ENCODE results near the gene OR51A2.

DNA sequence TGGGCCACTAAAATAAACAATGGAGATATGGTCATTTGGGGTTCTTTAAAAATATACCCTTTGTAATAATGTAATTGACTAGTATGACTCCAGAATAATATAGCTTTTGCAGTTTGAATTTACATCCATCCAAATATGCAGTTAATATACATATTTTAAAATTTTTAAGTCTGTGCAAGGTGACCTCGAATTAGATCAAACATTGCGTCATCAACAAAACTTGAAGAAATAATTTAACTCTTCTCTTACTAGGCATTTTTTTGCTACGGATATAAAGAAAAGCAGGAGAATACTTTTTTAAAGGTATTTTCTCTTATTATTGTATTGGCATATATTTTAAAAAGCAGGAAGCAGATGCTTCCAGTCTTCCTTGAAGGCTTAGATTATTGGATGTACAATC lies 18.8 kb downstream of the OR51A2 start:
- TF ChIP-seq POLR2A (IDR thresholded peaks at IDR 0.05) (no peak), POLR2AphosphoS5 (IDR thresholded peaks at IDR 0.05) (no peak), EP300 (IDR thresholded peaks at IDR 0.05; ENCODE audit: low read depth) (no peak)
- TF ChIP-seq, protein P1, sequence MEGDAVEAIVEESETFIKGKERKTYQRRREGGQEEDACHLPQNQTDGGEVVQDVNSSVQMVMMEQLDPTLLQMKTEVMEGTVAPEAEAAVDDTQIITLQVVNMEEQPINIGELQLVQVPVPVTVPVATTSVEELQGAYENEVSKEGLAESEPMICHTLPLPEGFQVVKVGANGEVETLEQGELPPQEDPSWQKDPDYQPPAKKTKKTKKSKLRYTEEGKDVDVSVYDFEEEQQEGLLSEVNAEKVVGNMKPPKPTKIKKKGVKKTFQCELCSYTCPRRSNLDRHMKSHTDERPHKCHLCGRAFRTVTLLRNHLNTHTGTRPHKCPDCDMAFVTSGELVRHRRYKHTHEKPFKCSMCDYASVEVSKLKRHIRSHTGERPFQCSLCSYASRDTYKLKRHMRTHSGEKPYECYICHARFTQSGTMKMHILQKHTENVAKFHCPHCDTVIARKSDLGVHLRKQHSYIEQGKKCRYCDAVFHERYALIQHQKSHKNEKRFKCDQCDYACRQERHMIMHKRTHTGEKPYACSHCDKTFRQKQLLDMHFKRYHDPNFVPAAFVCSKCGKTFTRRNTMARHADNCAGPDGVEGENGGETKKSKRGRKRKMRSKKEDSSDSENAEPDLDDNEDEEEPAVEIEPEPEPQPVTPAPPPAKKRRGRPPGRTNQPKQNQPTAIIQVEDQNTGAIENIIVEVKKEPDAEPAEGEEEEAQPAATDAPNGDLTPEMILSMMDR (IDR thresholded peaks at IDR 0.05) = no peak
